Activated CD4-positive, alpha-beta memory T cell treated with anti-CD3 and anti-CD28 coated beads, Interleukin-2, amount 10 ng/mL, durations not matched to agents 7 days and 5 days (primary cell): ENCODE measurements around the gene ADAM21. TPM values are rescaled to one million over a fixed set of nuclear protein-coding genes. Genes with fewer than 3 reads are reported as not detected.
"Not testable (repeated sequence)": the region's sequence is repeated elsewhere in the genome, so short reads cannot be mapped to it uniquely, and the experiment has no call there.

ENCODE experiments used
- CTCF ChIA-PET: fragments of 350-600 bp; sonication (Branson Sonifier 250); formaldehyde crosslinking; loops from one replicate; lab custom pipeline; 2021; ENCODE audit warnings: antibody characterized with exemption, inconsistent platforms; lab: Charles Lee
- POLR2A ChIA-PET: fragments of 350-600 bp; sonication (Branson Sonifier 250); formaldehyde crosslinking; loops from one replicate; lab custom pipeline; 2021; ENCODE audit warnings: antibody characterized with exemption; lab: Charles Lee
- DNase-seq: peaks from one replicate; pipeline ENCODE4 v3.0.0-alpha.2; 2020
- H3K27ac Mint-ChIP-seq: one replicate; pipeline ENCODE4 v1.8.0; 2021; ENCODE audit warnings: mild to moderate bottlenecking, mixed read lengths
- H3K27me3 Mint-ChIP-seq: one replicate; pipeline ENCODE4 v1.8.0; 2021; ENCODE audit warnings: mixed read lengths
- H3K36me3 Mint-ChIP-seq: one replicate; pipeline ENCODE4 v1.8.0; 2021; ENCODE audit warnings: low read depth, mixed read lengths
- H3K4me1 Mint-ChIP-seq: one replicate; pipeline ENCODE4 v1.8.0; 2021; ENCODE audit warnings: mixed read lengths
- H3K4me3 Mint-ChIP-seq: one replicate; pipeline ENCODE4 v1.8.0; 2021; ENCODE audit warnings: mild to moderate bottlenecking, mixed read lengths
- H3K9me3 Mint-ChIP-seq: one replicate; pipeline ENCODE4 v1.8.0; 2021; ENCODE audit warnings: mixed read lengths
- total RNA-seq, 2 experiments: library from RNA; stranded (reverse); gene quantifications; one replicate each; pipeline ENCODE4 v1.2.3, GENCODE V29; 2021

The ADAM21 gene
- total RNA-seq: not detected

DNA sequence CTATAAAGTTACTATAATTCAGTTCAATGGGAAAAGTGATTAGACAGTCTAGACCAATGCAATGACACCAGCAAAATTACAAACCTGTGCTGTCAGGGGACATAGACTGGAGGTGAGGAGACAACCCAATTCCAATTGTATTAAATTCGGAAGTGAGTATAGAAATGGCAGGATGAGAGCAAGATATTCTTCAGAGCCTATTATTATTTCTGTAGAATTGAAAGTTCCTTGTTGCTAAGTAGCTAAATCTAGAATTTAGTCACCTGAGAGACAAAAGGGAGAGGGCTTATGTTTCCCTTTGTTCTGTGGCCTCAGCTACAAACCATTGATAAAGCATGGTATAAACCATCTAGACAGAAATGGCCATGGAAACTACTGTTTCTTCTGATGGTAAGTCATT is at the start of gene ADAM21:
Gene ADAM21, plus strand, starts transcription at position 301 of the 400 bp plus-strand sequence. CDS start 5,326 bp downstream, outside the sequence.
- DNase-seq: no peak
- no peak within 1 kb of the TSS for H3K27ac Mint-ChIP-seq
- ChIA-PET POLR2A (no interaction called here), CTCF (no interaction called here)
- H3K9me3 Mint-ChIP-seq: no peaks in the 10 kb centered on the region
- no peaks in the 10 kb centered on the region for H3K4me1 Mint-ChIP-seq
- no peaks in the 10 kb centered on the region for H3K27me3 Mint-ChIP-seq
- no peaks in the 10 kb centered on the region for H3K36me3 Mint-ChIP-seq
- no peak within 1 kb of the TSS for H3K4me3 Mint-ChIP-seq

DNA sequence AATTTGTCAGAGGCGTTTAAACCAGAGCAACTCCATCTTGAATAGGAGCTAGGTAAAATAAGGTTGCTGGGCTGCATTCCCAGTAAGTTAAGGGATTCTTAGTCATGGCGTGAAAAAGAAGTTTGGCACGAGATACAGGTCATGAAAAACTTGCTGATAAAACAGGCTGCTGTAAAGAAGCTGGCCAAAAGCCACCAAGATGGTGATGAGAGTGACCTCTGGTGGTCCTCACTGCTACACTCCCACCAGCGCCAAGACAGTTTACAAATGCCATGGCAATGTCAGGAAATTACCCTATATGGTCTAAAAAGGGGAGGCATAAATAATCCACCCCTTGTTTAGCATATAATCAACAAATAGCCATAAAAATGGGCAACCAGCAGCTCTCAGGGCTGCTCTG is 48.6 kb upstream of the ADAM21 start:
- DNase-seq, H3K36me3 Mint-ChIP-seq, H3K9me3 Mint-ChIP-seq, H3K4me1 Mint-ChIP-seq, H3K27ac Mint-ChIP-seq, H3K27me3 Mint-ChIP-seq, H3K4me3 Mint-ChIP-seq, POLR2A ChIA-PET: not testable (repeated sequence)
- CTCF ChIA-PET: interaction anchor here (1.5 kb wide), 1 partner anchor 17 kb away, joined by 3 read pairs; no protein-coding TSS in a partner anchor

DNA sequence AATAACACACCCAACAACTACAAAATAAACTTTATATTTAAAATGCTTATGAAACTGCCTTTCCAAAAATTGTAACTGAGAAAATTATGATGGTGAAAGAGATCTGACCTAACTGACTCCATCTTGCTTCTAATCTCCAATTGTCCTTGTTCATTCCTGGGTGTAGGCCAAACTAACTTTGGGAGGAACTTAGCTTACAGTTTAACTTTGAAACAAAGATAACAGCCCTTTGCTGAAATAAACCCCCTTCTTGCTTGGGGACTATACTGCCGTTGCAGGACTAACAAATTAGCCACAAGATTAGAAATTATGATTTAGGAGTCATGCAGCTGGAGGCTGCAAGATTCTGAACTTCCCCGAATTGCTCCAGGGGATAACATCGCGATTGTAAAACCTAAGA is 45.8 kb upstream of the ADAM21 start:
- H3K36me3 Mint-ChIP-seq, H3K4me3 Mint-ChIP-seq, H3K27ac Mint-ChIP-seq, H3K4me1 Mint-ChIP-seq, H3K27me3 Mint-ChIP-seq, CTCF ChIA-PET, POLR2A ChIA-PET, H3K9me3 Mint-ChIP-seq, DNase-seq: not testable (repeated sequence)

DNA sequence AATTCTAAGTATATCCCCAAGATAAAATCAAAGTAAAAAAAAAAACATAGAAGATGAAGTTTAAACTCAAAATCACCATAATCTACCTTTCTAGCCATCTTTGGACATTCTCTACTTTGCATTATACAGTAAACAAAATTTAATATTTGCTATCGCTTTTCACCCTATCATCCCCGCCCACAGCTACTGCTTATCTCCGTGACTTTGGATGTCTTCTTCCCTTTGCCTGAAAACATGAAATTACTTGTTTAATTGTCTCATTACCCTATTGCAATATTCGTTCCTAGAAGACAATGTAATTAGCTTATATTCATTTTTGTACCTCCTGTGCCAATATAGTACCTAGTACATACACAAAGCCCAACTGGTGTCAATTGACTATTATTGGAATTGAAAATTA is 44.4 kb upstream of the ADAM21 start:
- peaks cover 3% of the 10 kb centered on the region for H3K36me3 Mint-ChIP-seq
- ChIA-PET CTCF (interaction anchor here (0.7 kb wide), 1 partner anchor 27 kb away, joined by 3 read pairs; no protein-coding TSS in a partner anchor), POLR2A (no interaction called here)
- no peak overlapping the region for H3K4me3 Mint-ChIP-seq
- no peaks in the 10 kb centered on the region for H3K27me3 Mint-ChIP-seq
- no peaks in the 10 kb centered on the region for H3K4me1 Mint-ChIP-seq
- no peaks in the 10 kb centered on the region for H3K9me3 Mint-ChIP-seq
- DNase-seq: no peak
- H3K27ac Mint-ChIP-seq: no peak overlapping the region

DNA sequence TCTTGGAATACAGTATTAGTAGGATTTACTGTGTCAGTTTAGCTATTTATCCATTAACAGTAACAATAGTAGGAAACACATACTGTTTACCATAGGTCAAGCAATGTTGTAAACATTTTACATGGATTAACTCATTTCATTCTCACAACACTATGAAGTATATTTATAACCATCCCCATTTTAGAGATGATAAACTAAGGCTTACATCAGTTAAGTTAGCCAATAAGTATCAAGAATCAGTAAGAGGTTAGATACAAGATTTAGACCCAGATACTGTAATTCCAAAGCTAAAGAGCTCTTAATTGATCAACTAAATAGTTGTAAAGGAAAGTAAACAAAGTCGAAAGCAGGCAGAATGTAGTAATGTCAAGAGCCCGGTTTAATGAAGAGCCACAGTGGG is 36.2 kb upstream of the ADAM21 start:
- Mint-ChIP-seq H3K4me3 (peak overlapping the region; percentile 72), H3K9me3 (no peaks in the 10 kb centered on the region), H3K36me3 (no peaks in the 10 kb centered on the region), H3K27ac (no peak overlapping the region), H3K27me3 (no peaks in the 10 kb centered on the region), H3K4me1 (peaks cover 18% of the 10 kb centered on the region)
- DNase-seq: no peak
- CTCF ChIA-PET: no interaction called here
- POLR2A ChIA-PET: interaction anchor here (0.7 to 1.2 kb wide), 2 partner anchors 57 to 185 kb away, joined by 3 read pairs; partner anchors contain the start of gene COX16

DNA sequence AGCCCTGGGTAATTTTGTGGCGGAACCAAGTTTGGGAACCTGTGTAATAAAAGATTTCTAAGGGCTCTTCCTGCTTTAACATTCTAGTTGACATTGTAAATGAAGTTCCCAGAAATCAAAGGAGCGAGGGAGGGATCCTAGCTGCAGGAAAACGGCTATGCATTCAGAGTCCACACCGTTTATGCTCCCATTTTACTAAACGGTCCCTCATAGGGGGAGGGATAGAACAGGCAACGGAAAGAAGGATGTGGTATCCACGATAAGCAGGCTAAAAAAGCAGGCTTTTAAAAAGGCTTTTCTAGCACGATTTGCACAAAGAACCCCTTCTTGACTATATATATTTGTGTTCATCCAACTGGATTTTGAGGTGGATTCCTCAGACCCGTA is 35.6 kb upstream of the ADAM21 start:
- POLR2A ChIA-PET: interaction anchor here (1.2 kb wide), 1 partner anchor 57 kb away, joined by 3 read pairs; the partner anchor contains the start of gene COX16
- CTCF ChIA-PET: no interaction called here
- peaks cover 18% of the 10 kb centered on the region for H3K4me1 Mint-ChIP-seq
- H3K9me3 Mint-ChIP-seq: no peaks in the 10 kb centered on the region
- no peaks in the 10 kb centered on the region for H3K36me3 Mint-ChIP-seq
- H3K27ac Mint-ChIP-seq: no peak overlapping the region
- peak overlapping the region; percentile 92 for H3K4me3 Mint-ChIP-seq
- no peak for DNase-seq
- no peaks in the 10 kb centered on the region for H3K27me3 Mint-ChIP-seq

DNA sequence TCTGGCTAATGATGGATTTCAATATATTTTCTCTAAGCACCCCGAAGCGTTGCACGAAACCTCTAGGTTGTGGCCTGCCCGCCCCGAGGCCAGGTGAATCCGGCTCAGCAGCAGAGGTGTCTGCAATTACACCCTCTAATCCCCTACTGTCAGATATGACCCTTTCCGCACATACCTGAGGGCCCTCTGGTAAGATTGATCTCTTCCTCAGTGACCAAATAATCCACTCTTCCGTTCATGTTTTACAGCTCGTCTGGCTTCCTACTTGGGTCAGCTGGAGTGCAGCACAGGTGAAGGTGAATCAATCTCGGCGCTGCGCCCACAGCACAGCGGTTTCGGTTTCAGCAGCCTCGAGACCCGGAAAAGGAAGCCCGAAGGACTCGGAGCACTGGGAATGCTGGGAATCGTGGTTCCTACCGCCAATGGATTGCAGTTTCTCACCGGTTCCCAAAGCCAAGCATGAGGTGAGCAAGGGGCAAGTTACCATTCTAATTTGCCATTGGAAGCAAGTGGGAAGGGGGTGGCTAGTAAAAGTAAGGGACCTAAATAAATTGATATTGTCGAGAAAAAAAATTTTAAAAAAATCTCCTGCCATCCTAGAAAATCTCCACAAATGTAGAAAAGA is 35.1 kb upstream of the ADAM21 start, which contains the start of gene SYNJ2BP:
Gene SYNJ2BP, minus strand, starts transcription at position 366 of the 625 bp plus-strand sequence. Its CDS starts 127 bp downstream, at position 239.
- Mint-ChIP-seq H3K4me3 (peak within 1 kb of the TSS; percentile 92), H3K9me3 (no peaks in the 10 kb centered on the region), H3K36me3 (no peaks in the 10 kb centered on the region), H3K4me1 (peaks cover 18% of the 10 kb centered on the region), H3K27ac (peak within 1 kb of the TSS; percentile 41), H3K27me3 (no peaks in the 10 kb centered on the region)
- peak; percentile 50 for DNase-seq
- ChIA-PET CTCF (no interaction called here), POLR2A (no interaction called here)

DNA sequence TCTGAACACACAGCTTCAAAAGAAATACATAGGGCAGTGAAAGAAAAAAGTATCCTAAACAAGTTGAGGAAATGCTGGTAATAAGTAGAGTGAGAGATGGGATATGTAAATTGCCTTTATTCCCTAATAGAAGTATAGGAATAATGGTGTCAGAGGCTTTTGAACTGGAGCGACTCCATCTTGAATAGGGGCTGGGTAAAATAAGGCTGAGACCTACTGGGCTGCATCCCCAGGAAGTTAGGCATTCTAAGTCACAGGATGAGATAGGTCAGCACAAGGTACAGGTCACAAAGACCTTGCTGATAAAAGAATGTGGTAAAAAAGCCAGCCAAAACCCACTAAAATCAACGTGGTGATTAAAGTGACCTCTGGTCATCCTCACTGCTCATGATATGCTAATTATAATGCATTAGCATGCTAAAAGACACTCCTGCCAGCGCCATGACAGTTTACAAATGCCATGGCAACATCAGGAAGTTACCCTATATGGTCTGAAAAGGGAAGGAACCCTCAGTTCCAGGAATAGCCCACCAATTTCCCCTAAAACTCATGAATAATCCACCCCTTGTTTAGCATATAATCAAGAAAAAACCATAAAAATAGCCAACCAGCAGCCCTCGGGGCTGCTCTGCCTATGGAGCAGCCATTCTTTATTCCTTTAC is 32.6 kb upstream of the ADAM21 start:
- CTCF ChIA-PET, POLR2A ChIA-PET, H3K9me3 Mint-ChIP-seq: not testable (repeated sequence)

DNA sequence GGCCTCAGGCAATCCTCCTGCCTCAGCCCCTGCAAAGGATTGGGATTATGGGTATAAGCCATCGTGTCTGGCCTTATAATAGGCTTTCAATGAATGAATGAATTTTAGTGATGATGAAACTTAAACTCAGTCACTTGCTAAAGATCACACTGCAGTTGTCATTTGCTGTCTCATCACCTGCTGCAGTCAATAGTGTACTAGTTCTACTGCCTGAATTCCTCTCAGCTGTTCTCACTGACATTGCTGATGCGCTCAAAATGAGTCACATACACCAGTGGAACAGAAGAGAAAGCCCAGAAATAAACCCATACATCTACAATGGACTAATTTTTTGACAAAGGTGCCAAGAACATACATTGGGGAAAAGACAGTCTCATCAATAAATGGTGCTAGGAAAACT is 29.4 kb upstream of the ADAM21 start:
- Mint-ChIP-seq H3K36me3 (no peaks in the 10 kb centered on the region), H3K4me1 (no peaks in the 10 kb centered on the region), H3K9me3 (peaks cover 10% of the 10 kb centered on the region), H3K27ac (no peak overlapping the region), H3K4me3 (no peak overlapping the region), H3K27me3 (peaks cover 3% of the 10 kb centered on the region)
- CTCF ChIA-PET: no interaction called here
- no peak for DNase-seq
- POLR2A ChIA-PET: no interaction called here

More for the DNA sequence above, 32.6 kb upstream of the ADAM21 start:
- not testable (repeated sequence) for H3K4me3 Mint-ChIP-seq, H3K36me3 Mint-ChIP-seq, DNase-seq, H3K27me3 Mint-ChIP-seq, H3K27ac Mint-ChIP-seq
- H3K4me1 Mint-ChIP-seq: peaks cover 18% of the 10 kb centered on the region

DNA sequence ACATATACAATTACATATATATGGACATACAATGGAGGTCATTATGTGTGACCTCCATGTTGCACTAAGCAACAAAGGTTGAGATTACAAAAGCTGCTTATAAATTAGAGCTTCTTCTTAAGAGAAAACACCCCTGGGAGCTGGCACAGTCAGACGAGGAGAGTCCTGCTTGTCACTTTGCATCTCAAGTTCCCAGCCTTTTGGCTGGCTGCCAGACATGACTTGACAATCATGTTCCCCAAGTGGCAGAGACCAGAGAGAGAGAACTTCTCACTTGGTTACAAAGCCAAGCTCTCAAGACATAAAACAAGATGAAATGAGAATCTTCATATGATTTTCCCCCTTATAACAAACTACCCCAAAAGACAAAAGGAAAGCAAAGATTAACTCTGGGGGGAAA is 26.6 kb upstream of the ADAM21 start:
- no peak for DNase-seq
- no peaks in the 10 kb centered on the region for H3K4me1 Mint-ChIP-seq
- H3K36me3 Mint-ChIP-seq: no peaks in the 10 kb centered on the region
- peaks cover 10% of the 10 kb centered on the region for H3K27me3 Mint-ChIP-seq
- ChIA-PET POLR2A (no interaction called here), CTCF (no interaction called here)
- no peak overlapping the region for H3K27ac Mint-ChIP-seq
- H3K4me3 Mint-ChIP-seq: no peak overlapping the region
- peaks cover 13% of the 10 kb centered on the region for H3K9me3 Mint-ChIP-seq

DNA sequence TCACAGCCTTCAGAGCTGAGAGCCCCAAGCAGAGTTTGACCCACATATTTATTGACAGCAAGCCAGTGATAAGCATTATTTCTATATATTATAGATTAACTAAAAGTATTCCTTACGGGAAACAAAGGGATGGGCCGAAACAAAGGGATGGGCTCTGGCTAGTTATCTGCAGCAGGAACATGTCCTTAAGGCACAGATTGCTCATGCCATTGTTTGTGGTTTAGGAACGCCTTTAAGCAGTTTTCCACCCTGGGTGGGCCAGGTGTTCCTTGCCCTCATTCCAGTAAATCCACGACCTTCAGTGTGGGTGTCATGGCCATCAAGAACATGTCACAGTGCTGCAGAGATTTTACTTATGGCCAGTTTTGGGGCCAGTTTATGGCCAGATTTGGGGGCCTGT is 25.4 kb upstream of the ADAM21 start:
- POLR2A ChIA-PET, H3K4me3 Mint-ChIP-seq, H3K27me3 Mint-ChIP-seq: not testable (repeated sequence)

DNA sequence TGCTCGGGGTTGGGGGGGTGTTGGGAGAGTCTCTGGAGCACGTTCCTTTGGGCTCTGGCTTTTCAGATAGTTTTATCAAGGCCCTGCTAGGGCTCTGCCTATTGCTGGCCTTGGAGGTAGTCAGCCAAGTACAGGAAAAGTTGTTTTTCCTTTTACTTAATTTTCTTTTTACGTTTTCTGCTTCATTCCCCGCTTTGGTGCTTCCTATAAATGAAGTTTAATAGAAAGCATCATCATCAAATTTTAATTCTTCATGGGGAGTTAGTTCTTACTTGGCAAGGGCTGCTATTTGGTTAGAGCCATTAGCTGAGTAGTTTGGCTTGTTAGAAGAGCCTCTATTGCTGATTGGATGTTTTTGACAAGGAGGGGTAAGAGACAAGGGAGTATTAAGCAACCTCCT is 15.1 kb upstream of the ADAM21 start:
- H3K4me1 Mint-ChIP-seq: no peaks in the 10 kb centered on the region
- DNase-seq: no peak
- H3K27ac Mint-ChIP-seq: no peak overlapping the region
- no peaks in the 10 kb centered on the region for H3K27me3 Mint-ChIP-seq
- H3K36me3 Mint-ChIP-seq: peaks cover 6% of the 10 kb centered on the region
- no peak overlapping the region for H3K4me3 Mint-ChIP-seq
- H3K9me3 Mint-ChIP-seq: peaks cover 47% of the 10 kb centered on the region
- CTCF ChIA-PET: no interaction called here
- POLR2A ChIA-PET: no interaction called here

More for the DNA sequence above, 25.4 kb upstream of the ADAM21 start:
- H3K4me1 Mint-ChIP-seq, DNase-seq, H3K27ac Mint-ChIP-seq, H3K36me3 Mint-ChIP-seq, CTCF ChIA-PET: not testable (repeated sequence)
- peaks cover 13% of the 10 kb centered on the region for H3K9me3 Mint-ChIP-seq

DNA sequence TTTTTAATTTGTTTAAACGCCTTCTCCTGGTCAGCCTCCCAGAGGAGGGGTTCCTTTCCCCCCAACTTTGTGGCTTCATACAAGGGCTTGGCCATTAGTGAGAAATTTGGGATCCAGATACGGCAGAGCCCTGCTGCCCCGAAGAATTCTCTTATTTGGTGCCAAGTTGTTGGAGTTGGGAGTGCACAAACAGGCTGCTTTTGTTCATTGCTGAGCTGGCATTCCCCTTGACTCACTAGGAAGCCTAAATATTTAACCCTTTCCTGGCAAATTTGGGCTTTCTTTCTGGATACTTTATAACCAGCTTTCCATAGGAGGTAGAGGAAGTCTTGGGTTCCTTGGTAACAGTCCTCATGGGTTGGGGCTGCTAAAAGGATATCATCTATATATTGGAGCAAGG is 10.3 kb upstream of the ADAM21 start:
- Mint-ChIP-seq H3K36me3 (peaks cover 6% of the 10 kb centered on the region), H3K4me1 (no peaks in the 10 kb centered on the region), H3K27ac (no peak overlapping the region), H3K9me3 (peaks cover 43% of the 10 kb centered on the region), H3K27me3 (no peaks in the 10 kb centered on the region), H3K4me3 (no peak overlapping the region)
- no peak for DNase-seq
- CTCF ChIA-PET: no interaction called here
- POLR2A ChIA-PET: no interaction called here
